A673 (cell line): Measurements from ENCODE around the gene KCNAB2. TPM values are rescaled to one million over a fixed set of nuclear protein-coding genes. Genes with fewer than 3 reads are reported as not detected.

Source experiments
- BruUV-seq: library from RNA; stranded (reverse); fragments of 400-500 nt; replicated peaks from 2 replicates; lab custom pipeline; 2021; lab: Mats Ljungman, UMichigan
- CTCF ChIA-PET: fragments of 300-600 bp; sonication (Branson Sonifier 250); formaldehyde crosslinking; loops from one replicate; lab custom pipeline; 2022; ENCODE audit warnings: antibody characterized with exemption; lab: Charles Lee
- POLR2A ChIA-PET: fragments of 300-600 bp; sonication (Branson Sonifier 250); formaldehyde crosslinking; loops from one replicate; lab custom pipeline; 2022; ENCODE audit warnings: antibody characterized with exemption; ENCODE audit not compliant: low non-redundant PET; lab: Charles Lee
- DNase-seq: peaks from one replicate; pipeline ENCODE4 v3.0.0-alpha.2; 2015; ENCODE audit warnings: low spot score
- H3K27ac ChIP-seq: fragments of 200-600 bp; sonication (generic); 2 replicates; pipeline ENCODE4 v1.5.1; 2016; ENCODE audit warnings: mixed run types, low read depth, mild to moderate bottlenecking, mixed read lengths, antibody characterized with exemption, low read length; ENCODE audit not compliant: poor library complexity, severe bottlenecking
- H3K27me3 ChIP-seq: fragments of 200-600 bp; sonication (generic); replicated peaks from 2 replicates; pipeline ENCODE4 v1.6.1; 2017; ENCODE audit warnings: mixed run types, low read depth, mild to moderate bottlenecking, mixed read lengths, antibody characterized with exemption, low read length; ENCODE audit not compliant: insufficient read depth, poor library complexity
- H3K36me3 ChIP-seq: fragments of 200-600 bp; sonication (generic); 2 replicates; pipeline ENCODE4 v1.6.1; 2016; ENCODE audit warnings: mixed run types, mild to moderate bottlenecking, mixed read lengths, antibody characterized with exemption, low read length; ENCODE audit not compliant: insufficient read depth, poor library complexity, severe bottlenecking
- H3K4me1 ChIP-seq: fragments of 200-600 bp; sonication (generic); 2 replicates; pipeline ENCODE4 v1.6.1; 2017; ENCODE audit warnings: mixed run types, mild to moderate bottlenecking, mixed read lengths, antibody characterized with exemption, low read length; ENCODE audit not compliant: insufficient read depth, poor library complexity, severe bottlenecking
- H3K4me3 ChIP-seq: fragments of 200-600 bp; sonication (generic); 2 replicates; pipeline ENCODE4 v1.5.1; 2016; ENCODE audit warnings: low read depth, mixed run types, mild to moderate bottlenecking, mixed read lengths, low read length; ENCODE audit not compliant: poor library complexity, severe bottlenecking
- H3K9me3 ChIP-seq: fragments of 200-600 bp; sonication (generic); 2 replicates; pipeline ENCODE4 v1.6.1; 2016; ENCODE audit warnings: mixed run types, low read depth, mild to moderate bottlenecking, mixed read lengths, antibody characterized with exemption, low read length; ENCODE audit not compliant: poor library complexity, severe bottlenecking
- EZH2 ChIP-seq: fragments of 200-600 bp; sonication (generic); IDR thresholded peaks from 2 replicates; pipeline ENCODE4 v1.6.1; 2017; ENCODE audit warnings: borderline replicate concordance, low read depth, mild to moderate bottlenecking, mixed read lengths, antibody characterized with exemption, low read length; ENCODE audit not compliant: poor library complexity, severe bottlenecking
- intact Hi-C: fragments of 100-400 bp; cut with micrococcal nuclease; formaldehyde crosslinking; loops from one replicate; pipeline ENCODE4 v1.10.0; 2022; ENCODE audit not compliant: unreplicated experiment
- total RNA-seq: library from RNA; stranded (reverse); gene quantifications from 2 replicates; pipeline ENCODE4 v1.2.3, GENCODE V29; 2021
- TF ChIP-seq, protein P1 (sequence below): fragments of 300-800, 200-600 bp; sonication (generic); conservative IDR thresholded peaks from 2 replicates; pipeline ENCODE4 v1.5.1; 2017; ENCODE audit warnings: low read depth, mild to moderate bottlenecking, antibody characterized with exemption, low read length, moderate library complexity, mixed read lengths

KCNAB2 gene
- total RNA-seq, 1 experiment from 2014 or later = 6.4 TPM

- Histone ChIP-seq H3K27me3 (no peaks in the 10 kb centered on the region), H3K9me3 (no peaks in the 10 kb centered on the region), H3K36me3 (no peaks in the 10 kb centered on the region), H3K27ac (no peak overlapping the region), H3K4me1 (no peaks in the 10 kb centered on the region), H3K4me3 (no peak overlapping the region)
- no peak for DNase-seq
- BruUV-seq = no TSS peak
- CTCF ChIA-PET = no interaction called here
- intact Hi-C loops = no loop called here
- TF ChIP-seq EZH2 = no peak
- TF ChIP-seq, protein P1, sequence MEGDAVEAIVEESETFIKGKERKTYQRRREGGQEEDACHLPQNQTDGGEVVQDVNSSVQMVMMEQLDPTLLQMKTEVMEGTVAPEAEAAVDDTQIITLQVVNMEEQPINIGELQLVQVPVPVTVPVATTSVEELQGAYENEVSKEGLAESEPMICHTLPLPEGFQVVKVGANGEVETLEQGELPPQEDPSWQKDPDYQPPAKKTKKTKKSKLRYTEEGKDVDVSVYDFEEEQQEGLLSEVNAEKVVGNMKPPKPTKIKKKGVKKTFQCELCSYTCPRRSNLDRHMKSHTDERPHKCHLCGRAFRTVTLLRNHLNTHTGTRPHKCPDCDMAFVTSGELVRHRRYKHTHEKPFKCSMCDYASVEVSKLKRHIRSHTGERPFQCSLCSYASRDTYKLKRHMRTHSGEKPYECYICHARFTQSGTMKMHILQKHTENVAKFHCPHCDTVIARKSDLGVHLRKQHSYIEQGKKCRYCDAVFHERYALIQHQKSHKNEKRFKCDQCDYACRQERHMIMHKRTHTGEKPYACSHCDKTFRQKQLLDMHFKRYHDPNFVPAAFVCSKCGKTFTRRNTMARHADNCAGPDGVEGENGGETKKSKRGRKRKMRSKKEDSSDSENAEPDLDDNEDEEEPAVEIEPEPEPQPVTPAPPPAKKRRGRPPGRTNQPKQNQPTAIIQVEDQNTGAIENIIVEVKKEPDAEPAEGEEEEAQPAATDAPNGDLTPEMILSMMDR = no peak
- POLR2A ChIA-PET = no interaction called here
Observed at GRCh38 chr1:6019166-6019845, 26.4 kb upstream of the KCNAB2 start.

GRCh38 chr1:6022193-6022592, 23.5 kb upstream of the KCNAB2 start:
- no peaks in the 10 kb centered on the region for H3K27me3 ChIP-seq
- intact Hi-C loops = no loop called here
- no TSS peak for BruUV-seq
- TF ChIP-seq, protein P1 = no peak
- TF ChIP-seq EZH2 = no peak
- ChIA-PET POLR2A (no interaction called here), CTCF (no interaction called here)
- DNase-seq = no peak
- H3K4me1 ChIP-seq = peaks cover 13% of the 10 kb centered on the region
- H3K27ac ChIP-seq = no peak overlapping the region
- H3K4me3 ChIP-seq = no peak overlapping the region
- H3K36me3 ChIP-seq = no peaks in the 10 kb centered on the region
- no peaks in the 10 kb centered on the region for H3K9me3 ChIP-seq

GRCh38 chr1:6023346-6023745, 22.3 kb upstream of the KCNAB2 start:
- no peak overlapping the region for H3K4me3 ChIP-seq
- peaks cover 13% of the 10 kb centered on the region for H3K4me1 ChIP-seq
- intact Hi-C loops = no loop called here
- CTCF ChIA-PET = no interaction called here
- no peak overlapping the region for H3K27ac ChIP-seq
- TF ChIP-seq, protein P1 = no peak
- no peak for TF ChIP-seq EZH2
- no TSS peak for BruUV-seq
- H3K27me3 ChIP-seq = no peaks in the 10 kb centered on the region
- H3K9me3 ChIP-seq = no peaks in the 10 kb centered on the region
- no peak for DNase-seq
- H3K36me3 ChIP-seq = no peaks in the 10 kb centered on the region
- POLR2A ChIA-PET = no interaction called here
